CD4-positive, alpha-beta memory T cell (primary cell): ENCODE data around the gene NEUROG2. TPM values are rescaled to one million over a fixed set of nuclear protein-coding genes. Genes with fewer than 3 reads are reported as not detected.
A peak's percentile ranks its signal among the peaks of the same experiment; 100 is the strongest.

Source experiments
- CTCF ChIA-PET: fragments of 350-600 bp; sonication (Branson Sonifier 250); formaldehyde crosslinking; loops from one replicate; lab custom pipeline; 2021; ENCODE audit warnings: inconsistent platforms; ENCODE audit not compliant: partially characterized antibody; lab: Charles Lee
- POLR2A ChIA-PET: fragments of 350-600 bp; sonication (Branson Sonifier 250); formaldehyde crosslinking; loops from one replicate; lab custom pipeline; 2021; ENCODE audit not compliant: partially characterized antibody; lab: Charles Lee
- DNase-seq, 5 donors: peaks; one replicate each; pipeline versions ENCODE4 v3.0.0 to v3.0.0-alpha.2; 2020 to 2022; ENCODE audit warnings: mixed read lengths in 1 of 5
- H3K27ac ChIP-seq: one replicate; pipeline ENCODE4 v1.7.0; 2013; ENCODE audit warnings: low read depth, low read length
- H3K27me3 ChIP-seq: 2 replicates; pipeline ENCODE4 v1.7.0; 2013; ENCODE audit warnings: mild to moderate bottlenecking, low read length, moderate library complexity; ENCODE audit not compliant: insufficient read depth
- H3K36me3 ChIP-seq: 2 replicates; pipeline ENCODE4 v1.7.0; 2013; ENCODE audit warnings: mild to moderate bottlenecking, low read length, moderate library complexity; ENCODE audit not compliant: insufficient read depth
- H3K4me1 ChIP-seq: 2 replicates; pipeline ENCODE4 v1.7.0; 2013; ENCODE audit warnings: mild to moderate bottlenecking, low read length, moderate library complexity; ENCODE audit not compliant: insufficient read depth
- H3K4me3 ChIP-seq, 2 donors: one replicate each; pipeline ENCODE4 v1.7.0; 2013; ENCODE audit warnings: low read length in 2 of 2, mild to moderate bottlenecking in 1 of 2
- H3K9me3 ChIP-seq, 2 donors: one replicate each; pipeline ENCODE4 v1.7.0; 2013; ENCODE audit warnings: low read length in 2 of 2, control low read depth in 1 of 2; ENCODE audit not compliant: control insufficient read depth in 1 of 2
- H3K27ac Mint-ChIP-seq, 7 donors: one replicate each; pipeline ENCODE4 v1.8.0; 2020 to 2021; ENCODE audit warnings: mixed read lengths in 7 of 7, mild to moderate bottlenecking in 6 of 7, inconsistent platforms in 3 of 7, moderate library complexity in 3 of 7
- H3K27me3 Mint-ChIP-seq, 2 donors: one replicate each; pipeline ENCODE4 v1.8.0; 2020 to 2021; ENCODE audit warnings: mixed read lengths in 2 of 2
- H3K36me3 Mint-ChIP-seq, 2 donors: one replicate each; pipeline ENCODE4 v1.8.0; 2020 to 2021; ENCODE audit warnings: mixed read lengths in 2 of 2, inconsistent platforms in 1 of 2, mild to moderate bottlenecking in 1 of 2
- H3K4me1 Mint-ChIP-seq, 4 donors: one replicate each; pipeline ENCODE4 v1.8.0; 2020 to 2021; ENCODE audit warnings: mixed read lengths in 4 of 4, mild to moderate bottlenecking in 1 of 4
- H3K4me3 Mint-ChIP-seq, 8 donors: one replicate each; pipeline ENCODE4 v1.8.0; 2020 to 2021; ENCODE audit warnings: mixed read lengths in 8 of 8, mild to moderate bottlenecking in 7 of 8, moderate library complexity in 6 of 8, inconsistent platforms in 3 of 8
- H3K9me3 Mint-ChIP-seq, 8 donors: one replicate each; pipeline ENCODE4 v1.8.0; 2020 to 2021; ENCODE audit warnings: mixed read lengths in 8 of 8, mild to moderate bottlenecking in 5 of 8, inconsistent platforms in 3 of 8, moderate library complexity in 1 of 8
- intact Hi-C: fragments of 100-400 bp; cut with micrococcal nuclease; formaldehyde crosslinking; loops from one replicate; pipeline ENCODE4 v1.15.1; 2023
- polyA plus RNA-seq, 2 donors: library from polyadenylated mRNA; unstranded; fragments of 300-500 nt; fragmentation: Illumina TruSeq; gene quantifications; one replicate each; pipeline ENCODE4 v1.2.3, GENCODE V29; 2021
- total RNA-seq, 2 experiments: library from RNA; stranded (reverse); gene quantifications; one replicate each; pipeline ENCODE4 v1.2.3, GENCODE V29; 2021

NEUROG2 gene
- total and polyA plus RNA-seq, 4 experiments from 2014 or later, result not detected

GRCh38 chr4:112517067-112517634 lies 1.2 kb upstream of the NEUROG2 start:
- peaks cover 79% of the 10 kb centered on the region for H3K27me3 ChIP-seq
- H3K27ac ChIP-seq, result no peak overlapping the region
- peaks cover 29 to 80% (median 45%) of the 10 kb centered on the region in 4 donors for H3K4me1 Mint-ChIP-seq
- peaks cover 0 to 2% of the 10 kb centered on the region in 2 donors for H3K36me3 Mint-ChIP-seq
- H3K27me3 Mint-ChIP-seq, result peaks cover 76 to 78% of the 10 kb centered on the region in 2 donors
- H3K4me1 ChIP-seq, result peaks cover 43% of the 10 kb centered on the region
- POLR2A ChIA-PET, result no interaction called here
- H3K4me3 Mint-ChIP-seq, result peak overlapping the region; percentile 51 to 86 (median 74)
- intact Hi-C loops, result loop anchor here (2.0 kb wide), 1 partner anchor 284 kb away; no protein-coding TSS in a partner anchor
- peak overlapping the region in 3 of 7 donors; percentile 6 to 52 (median 13) for H3K27ac Mint-ChIP-seq
- DNase-seq, result no peak
- no peaks in the 10 kb centered on the region for H3K9me3 ChIP-seq
- no peaks in the 10 kb centered on the region for H3K36me3 ChIP-seq
- H3K4me3 ChIP-seq, result peak overlapping the region in 1 of 2 donors; percentile 2
- CTCF ChIA-PET, result interaction anchor here (1.5 kb wide), 1 partner anchor 190 kb away, joined by 4 read pairs; no protein-coding TSS in a partner anchor
- peaks cover 0 to 27% (median 17%) of the 10 kb centered on the region in 8 donors for H3K9me3 Mint-ChIP-seq

GRCh38 chr4:112516471-112517066 lies 589 bp upstream of the NEUROG2 start:
- H3K27ac Mint-ChIP-seq, result peak overlapping the region in 3 of 7 donors; percentile 6 to 87 (median 13)
- H3K9me3 Mint-ChIP-seq, result peaks cover 0 to 33% (median 18%) of the 10 kb centered on the region in 8 donors
- Histone ChIP-seq H3K4me1 (peaks cover 46% of the 10 kb centered on the region), H3K4me3 (peak overlapping the region in 1 of 2 donors; percentile 37), H3K36me3 (no peaks in the 10 kb centered on the region), H3K27me3 (peaks cover 78% of the 10 kb centered on the region), H3K27ac (no peak overlapping the region), H3K9me3 (no peaks in the 10 kb centered on the region)
- H3K36me3 Mint-ChIP-seq, result peaks cover 0 to 2% of the 10 kb centered on the region in 2 donors
- peaks cover 29 to 81% (median 46%) of the 10 kb centered on the region in 4 donors for H3K4me1 Mint-ChIP-seq
- no peak for DNase-seq
- peak overlapping the region; percentile 87 to 98 (median 92) for H3K4me3 Mint-ChIP-seq
- ChIA-PET POLR2A (interaction anchor here (1.5 kb wide), 1 partner anchor 230 kb away, joined by 9 read pairs; the partner anchor contains the start of gene TIFA), CTCF (no interaction called here)
- intact Hi-C loops, result loop anchor here (2.0 kb wide), 1 partner anchor 284 kb away; no protein-coding TSS in a partner anchor
- H3K27me3 Mint-ChIP-seq, result peaks cover 77 to 79% of the 10 kb centered on the region in 2 donors

DNA sequence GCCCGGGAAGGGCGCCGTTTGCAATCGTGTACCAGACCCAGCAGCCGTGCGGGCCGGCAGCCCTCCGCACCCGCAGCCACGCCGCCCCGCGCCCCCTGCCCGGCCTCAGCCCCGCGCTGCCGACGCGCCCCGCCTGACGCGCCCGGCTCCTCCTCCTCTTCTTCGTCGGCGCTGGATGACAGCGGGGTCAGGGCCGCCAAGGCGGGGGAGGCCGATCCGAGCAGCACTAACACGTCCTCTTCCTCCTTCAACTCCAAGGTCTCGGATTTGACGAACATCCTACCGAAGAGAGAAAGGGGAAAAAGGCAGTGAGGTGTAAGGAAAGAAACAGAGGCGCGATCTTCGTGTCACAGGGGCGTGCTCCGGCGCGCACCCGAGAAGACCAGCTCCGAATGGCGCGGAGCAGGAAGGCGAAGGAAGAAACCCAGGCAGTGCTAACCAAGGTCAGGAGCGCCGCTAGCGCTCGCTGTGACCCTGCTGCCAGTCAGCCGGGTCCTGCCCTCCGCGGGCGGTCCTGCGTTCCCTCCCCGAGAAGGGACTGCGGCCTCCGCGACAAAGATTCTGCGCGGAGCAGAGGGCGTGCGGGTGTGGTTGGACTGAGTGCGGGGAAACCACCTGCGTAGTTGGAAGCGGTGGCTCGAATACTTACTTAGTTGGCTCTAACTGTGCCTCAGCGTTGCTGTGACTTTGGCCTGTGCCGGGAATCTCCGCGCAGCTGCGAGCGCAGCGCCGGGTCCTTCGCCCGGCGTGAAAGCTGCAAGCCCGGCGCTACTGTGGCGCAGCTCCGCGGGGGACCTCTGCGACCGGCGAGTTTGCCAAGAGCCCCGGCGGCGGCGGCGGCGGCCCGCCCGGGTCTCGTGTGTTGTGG lies 548 bp downstream of the NEUROG2 start:
- H3K27ac Mint-ChIP-seq, result peak overlapping the region in 5 of 7 donors; percentile 37 to 87 (median 75)
- peaks cover 74 to 75% of the 10 kb centered on the region in 2 donors for H3K27me3 Mint-ChIP-seq
- Histone ChIP-seq H3K27ac (no peak overlapping the region), H3K4me1 (peaks cover 52% of the 10 kb centered on the region), H3K9me3 (no peaks in the 10 kb centered on the region), H3K36me3 (no peaks in the 10 kb centered on the region), H3K27me3 (peaks cover 78% of the 10 kb centered on the region), H3K4me3 (peak overlapping the region in 1 of 2 donors; percentile 37)
- DNase-seq, result peak in 3 of 5 donors; percentile 49 to 57 (median 55)
- ChIA-PET CTCF (interaction anchor here (1.0 kb wide), 1 partner anchor 180 kb away, joined by 3 read pairs; no protein-coding TSS in a partner anchor), POLR2A (interaction anchor here (1.5 kb wide), 1 partner anchor 229 kb away, joined by 9 read pairs; the partner anchor contains the start of gene TIFA)
- peaks cover 31 to 80% (median 48%) of the 10 kb centered on the region in 4 donors for H3K4me1 Mint-ChIP-seq
- peaks cover 2 to 3% of the 10 kb centered on the region in 2 donors for H3K36me3 Mint-ChIP-seq
- intact Hi-C loops, result loop anchor here (2.0 kb wide), 1 partner anchor 283 kb away; no protein-coding TSS in a partner anchor
- peak overlapping the region; percentile 87 to 98 (median 92) for H3K4me3 Mint-ChIP-seq
- peaks cover 0 to 31% (median 16%) of the 10 kb centered on the region in 8 donors for H3K9me3 Mint-ChIP-seq

GRCh38 chr4:112514647-112515197 lies 1.3 kb downstream of the NEUROG2 start:
- ChIA-PET CTCF (interaction anchor here (0.9 to 1.0 kb wide), 2 partner anchors 8 to 179 kb away, joined by 3 to 4 read pairs; no protein-coding TSS in a partner anchor), POLR2A (no interaction called here)
- Histone ChIP-seq H3K9me3 (no peaks in the 10 kb centered on the region), H3K4me3 (peak overlapping the region in 1 of 2 donors; percentile 37), H3K4me1 (peaks cover 59% of the 10 kb centered on the region), H3K27ac (no peak overlapping the region), H3K27me3 (peaks cover 76% of the 10 kb centered on the region), H3K36me3 (no peaks in the 10 kb centered on the region)
- peaks cover 0 to 25% (median 12%) of the 10 kb centered on the region in 8 donors for H3K9me3 Mint-ChIP-seq
- intact Hi-C loops, result no loop called here
- H3K4me3 Mint-ChIP-seq, result peak overlapping the region; percentile 65 to 98 (median 86)
- H3K27me3 Mint-ChIP-seq, result peaks cover 72 to 74% of the 10 kb centered on the region in 2 donors
- H3K4me1 Mint-ChIP-seq, result peaks cover 32 to 81% (median 50%) of the 10 kb centered on the region in 4 donors
- no peak for DNase-seq
- peaks cover 2 to 3% of the 10 kb centered on the region in 2 donors for H3K36me3 Mint-ChIP-seq
- H3K27ac Mint-ChIP-seq, result peak overlapping the region in 2 of 7 donors; percentile 35 to 87

- H3K36me3 Mint-ChIP-seq, result peaks cover 2 to 3% of the 10 kb centered on the region in 2 donors
- no peak for DNase-seq
- Histone ChIP-seq H3K9me3 (no peaks in the 10 kb centered on the region), H3K36me3 (no peaks in the 10 kb centered on the region), H3K27me3 (peaks cover 77% of the 10 kb centered on the region), H3K4me1 (peaks cover 65% of the 10 kb centered on the region), H3K27ac (no peak overlapping the region), H3K4me3 (peak overlapping the region in 1 of 2 donors; percentile 37)
- CTCF ChIA-PET, result interaction anchor here (0.9 kb wide), 1 partner anchor 9 kb away, joined by 4 read pairs; no protein-coding TSS in a partner anchor
- intact Hi-C loops, result no loop called here
- peaks cover 0 to 21% (median 11%) of the 10 kb centered on the region in 8 donors for H3K9me3 Mint-ChIP-seq
- H3K27me3 Mint-ChIP-seq, result peaks cover 75 to 76% of the 10 kb centered on the region in 2 donors
- peak overlapping the region; percentile 65 to 98 (median 77) for H3K4me3 Mint-ChIP-seq
- H3K4me1 Mint-ChIP-seq, result peaks cover 36 to 84% (median 56%) of the 10 kb centered on the region in 4 donors
- POLR2A ChIA-PET, result no interaction called here
- peak overlapping the region in 2 of 7 donors; percentile 35 to 80 for H3K27ac Mint-ChIP-seq
Observed at GRCh38 chr4:112513971-112514646, 1.9 kb downstream of the NEUROG2 start.

DNA sequence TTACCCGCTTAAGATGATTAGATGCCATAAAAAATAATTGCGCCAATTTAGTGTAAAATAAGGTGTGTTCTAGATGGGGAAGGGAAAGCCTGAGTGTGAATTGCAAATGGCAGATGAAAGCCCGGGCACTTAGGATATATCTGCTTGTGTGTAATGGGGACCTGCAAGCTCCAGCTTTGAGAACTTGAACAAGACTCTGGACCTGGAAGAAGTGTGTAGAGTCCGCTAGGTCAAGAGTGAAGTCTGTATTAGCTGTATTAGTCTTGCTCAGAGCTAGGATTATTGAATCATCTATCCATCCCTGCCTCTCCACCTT lies 4.2 kb downstream of the NEUROG2 start:
- peaks cover 58% of the 10 kb centered on the region for H3K4me1 ChIP-seq
- H3K27me3 ChIP-seq, result peaks cover 67% of the 10 kb centered on the region
- Mint-ChIP-seq H3K4me3 (peak overlapping the region in 2 of 8 donors; percentile 29 to 54), H3K27ac (peak overlapping the region in 1 of 7 donors; percentile 35), H3K36me3 (peaks cover 2 to 3% of the 10 kb centered on the region in 2 donors), H3K9me3 (peaks cover 0 to 21% (median 11%) of the 10 kb centered on the region in 8 donors), H3K4me1 (peaks cover 29 to 76% (median 44%) of the 10 kb centered on the region in 4 donors), H3K27me3 (peaks cover 72 to 75% of the 10 kb centered on the region in 2 donors)
- no peaks in the 10 kb centered on the region for H3K36me3 ChIP-seq
- ChIA-PET CTCF (interaction anchor here (2.4 kb wide), 1 partner anchor 12 kb away, joined by 15 read pairs; no protein-coding TSS in a partner anchor), POLR2A (no interaction called here)
- H3K27ac ChIP-seq, result no peak overlapping the region
- DNase-seq, result no peak
- no peak overlapping the region for H3K4me3 ChIP-seq
- no peaks in the 10 kb centered on the region for H3K9me3 ChIP-seq
- intact Hi-C loops, result no loop called here
